Raji (cell line): ENCODE measurements around the gene EFCAB6.

ENCODE experiments used
- POLR2A ChIP-seq: IDR thresholded peaks from 2 replicates; pipeline ENCODE4 v1.6.1; 2011; ENCODE audit warnings: low read depth, low read length, control low read depth; ENCODE audit not compliant: insufficient read depth

The EFCAB6 gene

DNA sequence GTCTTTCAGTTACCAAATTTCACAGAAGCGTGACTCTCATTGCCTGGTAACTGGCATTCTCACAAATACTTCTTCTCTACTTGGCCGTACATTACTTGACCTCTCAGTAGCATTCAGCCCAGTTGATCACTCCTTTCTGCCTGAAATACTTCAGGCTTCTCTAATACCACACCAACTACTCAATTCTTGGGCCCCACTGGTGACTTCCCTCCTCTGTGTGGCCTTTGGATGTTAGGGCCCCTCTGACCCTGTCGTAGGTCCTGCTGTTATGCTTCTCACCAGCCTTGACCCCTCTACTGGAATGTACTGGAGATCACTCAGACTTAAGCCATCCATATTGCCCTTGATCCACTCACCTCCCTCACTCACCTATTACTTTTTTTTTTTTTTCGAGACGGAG is 2.2 kb upstream of the EFCAB6 start:
- TF ChIP-seq POLR2A = no peak

DNA sequence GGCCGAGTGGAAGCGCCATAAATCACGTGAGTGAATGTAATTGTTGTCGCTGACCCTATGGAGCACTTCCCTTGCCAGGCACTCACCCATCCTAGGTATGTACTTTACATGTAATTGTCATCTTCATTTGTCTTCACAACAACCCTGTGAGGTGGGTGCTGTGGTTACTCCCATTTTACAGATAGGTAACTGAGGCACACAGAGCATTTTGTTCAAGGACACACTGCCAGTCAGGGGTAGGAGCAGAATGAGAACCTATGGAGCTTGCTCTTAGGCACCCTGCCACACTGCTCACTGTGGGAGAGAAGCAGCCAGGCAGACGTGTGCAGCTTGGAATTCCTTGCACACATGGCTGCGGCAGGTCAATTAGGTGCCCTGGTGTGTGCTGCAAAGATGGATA is 785 bp upstream of the EFCAB6 start:
- TF ChIP-seq POLR2A = no peak

- no peak for TF ChIP-seq POLR2A
Observed at GRCh38 chr22:43811777-43812148, 342 bp downstream of the EFCAB6 start.

- TF ChIP-seq POLR2A = no peak
Observed at GRCh38 chr22:43802897-43803495, 9.1 kb downstream of the EFCAB6 start.

DNA sequence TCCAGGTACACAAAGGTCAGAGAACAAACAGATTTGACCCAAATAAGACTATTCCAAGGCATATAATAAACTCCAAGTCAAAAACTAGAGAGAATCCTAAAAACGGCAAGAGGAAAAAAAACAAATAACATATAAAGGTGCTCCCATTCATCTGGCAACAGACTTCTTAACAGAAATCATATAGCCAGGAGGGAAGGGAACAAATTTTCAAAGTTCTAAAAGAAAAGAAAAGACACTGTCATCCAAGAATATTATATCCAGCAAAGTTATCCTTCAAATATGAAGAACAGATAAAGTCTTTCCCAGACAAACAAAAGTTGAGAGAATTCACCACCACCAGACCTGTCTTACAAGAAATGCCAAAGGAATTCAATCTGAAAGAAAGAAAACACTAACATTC is 11.1 kb downstream of the EFCAB6 start:
- TF ChIP-seq POLR2A = no peak

GRCh38 chr22:43798492-43798891 is 13.6 kb downstream of the EFCAB6 start:
- TF ChIP-seq POLR2A = no peak

DNA sequence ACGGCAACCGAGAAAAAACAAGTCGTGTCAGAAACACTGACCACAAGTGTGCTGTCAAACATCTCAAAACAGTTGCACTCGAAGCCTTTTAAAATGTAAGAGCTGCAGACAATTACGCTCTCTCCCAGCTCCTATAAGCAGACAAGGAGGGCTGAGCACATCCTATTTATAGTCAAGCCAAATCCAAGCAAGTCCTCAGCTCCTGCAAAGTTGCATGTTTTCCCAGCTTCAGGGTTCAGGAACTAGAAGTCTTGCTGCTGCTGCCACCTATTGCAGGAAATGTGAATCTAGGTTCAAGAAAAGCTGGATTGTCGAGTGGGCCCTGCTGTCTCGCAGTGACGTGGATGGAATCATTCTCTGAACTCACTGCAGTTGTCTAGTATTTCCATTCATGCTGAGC is 15.5 kb downstream of the EFCAB6 start:
- no peak for TF ChIP-seq POLR2A

DNA sequence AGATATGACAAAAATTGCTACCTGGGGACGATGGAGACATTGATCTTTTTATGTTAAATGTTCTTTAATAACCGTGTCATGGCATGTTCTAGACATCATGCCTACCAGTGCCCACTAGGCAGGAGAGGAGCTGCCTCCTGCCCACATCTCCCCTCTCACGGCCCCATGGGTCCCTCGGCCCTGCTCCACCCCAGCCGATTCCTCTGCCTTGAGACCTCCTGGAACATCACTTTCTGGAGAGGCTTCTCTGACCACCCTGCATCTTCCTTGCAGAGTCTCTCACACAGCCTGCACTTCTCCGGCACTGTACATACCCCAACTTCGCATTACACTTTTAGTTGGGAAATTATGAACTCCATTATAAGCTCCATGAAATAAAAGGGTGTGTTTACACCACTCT is 16.8 kb downstream of the EFCAB6 start:
- TF ChIP-seq POLR2A = no peak

DNA sequence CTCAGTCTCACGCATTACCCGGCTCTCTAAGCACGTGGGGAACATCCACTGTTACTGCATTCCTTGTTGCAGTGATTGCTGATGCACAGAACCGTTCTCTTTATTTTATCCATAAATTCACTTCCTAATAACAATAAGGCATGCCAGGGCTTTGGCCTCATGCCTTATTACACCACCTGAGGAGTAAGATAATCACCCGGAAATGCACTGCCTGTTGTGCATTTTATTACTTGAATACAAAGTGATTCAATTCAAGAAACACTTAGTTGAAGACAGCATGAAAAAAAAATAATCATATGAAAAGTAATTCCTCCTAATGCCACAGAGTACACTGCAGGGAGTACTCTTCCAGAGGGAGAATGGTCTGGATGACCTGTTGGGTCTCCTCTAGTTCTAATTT is 19.2 kb downstream of the EFCAB6 start:
- TF ChIP-seq POLR2A = no peak

GRCh38 chr22:43789452-43789851 is 22.7 kb downstream of the EFCAB6 start:
- no peak for TF ChIP-seq POLR2A

DNA sequence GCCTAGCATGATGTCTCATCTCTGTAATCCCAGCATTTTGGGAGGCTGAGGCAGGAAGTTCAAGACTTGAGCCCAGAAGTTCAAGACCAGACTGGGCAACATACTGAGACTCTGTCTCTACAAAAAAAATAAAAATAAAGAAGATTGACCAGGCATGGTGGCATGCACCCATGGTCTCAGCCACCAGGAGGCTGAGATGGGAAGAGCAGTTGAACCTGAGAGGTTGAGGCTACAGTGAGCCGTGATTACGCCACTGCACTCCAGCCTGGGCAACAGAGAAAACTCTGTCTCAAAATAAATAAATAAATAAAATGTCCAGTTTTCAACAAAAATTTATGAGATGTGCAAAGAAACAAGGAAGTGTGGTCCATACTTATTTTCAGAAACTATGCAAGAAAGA is 28.3 kb downstream of the EFCAB6 start:
- TF ChIP-seq POLR2A = no peak

DNA sequence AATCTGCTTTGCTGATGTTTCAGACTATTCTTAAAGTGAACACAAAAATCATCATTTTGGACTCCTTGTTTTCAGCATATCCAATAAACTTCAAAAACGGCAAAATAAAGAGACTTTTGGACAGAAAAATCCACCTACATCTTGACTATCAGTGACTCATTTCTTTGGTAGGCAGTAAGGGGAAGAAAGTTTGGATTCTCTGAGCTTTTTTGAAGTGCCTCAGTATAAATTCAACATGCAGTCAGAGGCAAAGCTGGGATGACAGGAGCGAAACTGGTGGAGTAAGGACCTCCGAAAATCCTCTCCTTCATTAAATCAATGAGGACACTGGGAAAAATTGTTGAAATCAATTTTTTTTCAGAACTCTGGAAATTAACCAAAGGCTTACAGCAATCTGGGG is 29.7 kb downstream of the EFCAB6 start:
- no peak for TF ChIP-seq POLR2A

DNA sequence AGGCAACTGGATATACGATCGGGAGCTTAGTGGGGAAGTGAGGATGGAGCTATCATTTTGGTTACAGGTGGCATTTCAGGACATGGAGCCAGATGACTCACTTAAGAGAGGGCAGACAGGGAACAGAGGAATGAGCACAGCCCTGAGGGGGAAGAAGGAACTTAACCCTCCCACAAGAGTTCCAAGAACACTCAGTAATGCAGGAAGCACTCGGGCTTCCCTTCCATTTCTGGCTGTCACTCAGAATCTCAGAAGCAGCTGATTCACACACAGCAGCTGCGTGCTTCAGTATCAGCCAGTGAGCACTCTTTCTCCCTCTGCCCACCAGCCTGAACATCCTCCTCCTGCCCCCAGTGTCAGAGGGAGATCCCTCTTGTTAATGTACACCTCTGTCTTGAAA is 34.8 kb downstream of the EFCAB6 start:
- no peak for TF ChIP-seq POLR2A

DNA sequence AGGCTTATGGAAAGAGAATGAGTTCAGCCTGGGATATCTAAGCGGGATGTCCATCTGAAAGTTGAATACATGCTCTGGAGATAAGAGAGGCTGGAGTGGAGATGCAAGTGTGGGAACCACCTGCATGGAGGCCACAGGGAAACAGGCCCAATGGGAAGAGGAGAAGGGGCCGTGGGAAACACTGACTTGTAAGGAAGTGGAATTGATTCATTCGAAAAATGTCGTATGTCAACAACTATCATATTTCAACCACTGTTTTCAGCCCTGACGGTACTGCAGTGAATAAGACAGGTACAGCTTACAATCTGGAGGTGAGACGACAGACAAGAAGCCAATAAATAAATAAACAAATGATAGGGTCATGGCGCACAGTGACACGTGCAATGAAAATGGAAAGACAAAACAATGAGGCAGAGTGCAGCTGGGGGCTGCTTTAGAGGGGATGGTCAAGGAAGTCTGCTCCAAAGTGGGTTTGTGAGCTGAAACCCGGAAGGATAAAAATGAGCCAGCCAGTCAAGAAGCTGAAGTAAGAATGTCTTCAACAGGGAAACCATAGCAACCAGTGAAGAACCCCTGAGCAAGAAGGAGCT is 35.9 kb downstream of the EFCAB6 start:
- TF ChIP-seq POLR2A = no peak

DNA sequence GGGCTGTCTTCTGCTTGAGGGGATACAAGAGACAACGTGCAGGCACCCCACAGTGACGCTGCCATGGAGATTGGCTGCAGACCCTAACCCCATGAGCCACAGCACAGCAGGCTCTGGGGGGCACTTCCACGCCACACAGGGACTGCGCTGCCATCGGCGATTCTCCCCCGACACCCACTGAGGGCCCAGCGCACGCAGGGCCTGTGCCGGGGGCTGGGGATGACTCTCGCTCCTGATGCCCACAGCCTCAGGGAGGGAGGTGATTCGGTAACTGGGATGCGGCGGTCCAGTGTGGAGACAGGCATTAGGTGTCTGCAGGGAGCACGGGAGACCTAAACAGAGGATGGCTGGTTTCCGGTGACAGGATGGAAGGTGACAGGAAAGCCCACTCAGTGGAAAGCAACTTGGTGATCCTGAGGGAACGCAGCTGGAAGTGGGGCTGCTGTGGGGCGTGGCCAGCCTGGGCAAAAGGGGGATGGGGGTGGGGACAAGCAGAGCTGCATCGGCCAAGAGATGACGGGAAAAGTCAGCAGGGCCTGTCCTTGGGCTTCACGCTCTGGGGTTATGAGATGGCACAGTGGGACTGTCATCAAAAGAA is 37.7 kb downstream of the EFCAB6 start:
- TF ChIP-seq POLR2A = no peak

DNA sequence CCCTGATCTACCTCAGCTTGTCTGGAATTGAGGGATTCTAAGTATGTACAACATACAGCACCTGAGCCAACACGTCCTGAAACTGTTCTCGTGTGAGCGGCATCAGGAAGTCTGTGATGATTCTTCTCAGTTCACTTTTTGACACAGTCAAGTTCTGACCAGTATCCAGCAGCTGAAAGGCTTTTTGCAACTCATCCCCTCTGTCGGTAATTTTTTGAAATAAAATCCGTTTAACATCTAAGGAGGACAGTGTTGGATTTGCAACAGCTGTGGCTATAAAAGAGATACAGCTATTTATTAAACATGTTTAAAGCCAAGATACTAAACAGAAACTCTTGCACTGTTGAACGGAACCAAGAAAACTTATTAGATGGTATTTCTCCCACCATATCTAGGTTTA is 39.3 kb downstream of the EFCAB6 start:
- no peak for TF ChIP-seq POLR2A

DNA sequence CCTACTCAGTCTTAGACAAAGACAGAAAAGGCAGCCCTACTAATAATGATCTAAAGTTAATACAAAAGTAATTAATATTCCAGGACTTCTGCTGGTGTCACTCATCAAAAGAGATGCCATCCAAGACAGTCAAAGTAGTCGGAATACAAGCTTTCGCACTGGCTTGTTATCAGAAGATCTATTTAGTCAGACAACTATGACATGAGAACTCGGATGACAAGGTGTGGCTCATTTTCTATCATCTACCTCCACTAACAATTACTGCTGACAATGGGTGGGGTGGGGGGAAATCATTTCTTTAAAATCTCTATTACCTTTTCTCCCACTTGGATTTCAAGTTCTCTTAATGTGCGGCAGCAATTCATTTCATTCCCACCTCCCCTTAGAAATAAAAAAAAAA is 56.7 kb downstream of the EFCAB6 start:
- no peak for TF ChIP-seq POLR2A

GRCh38 chr22:43755011-43755410 is 57.1 kb downstream of the EFCAB6 start:
- no peak for TF ChIP-seq POLR2A

- no peak for TF ChIP-seq POLR2A
Observed at GRCh38 chr22:43754176-43754575, 57.9 kb downstream of the EFCAB6 start.
